H9 (cell line): ENCODE measurements around the gene FANCF. TPM values are rescaled to one million over a fixed set of nuclear protein-coding genes. Genes with fewer than 3 reads are reported as not detected.

Experiments used
- DNase-seq: peaks from one replicate; pipeline ENCODE4 v3.0.0-alpha.2; 2017
- H2AFZ ChIP-seq: one replicate; pipeline ENCODE4 v1.6.1; 2013; ENCODE audit warnings: mild to moderate bottlenecking, low read length, control low read depth, moderate library complexity
- H2AK5ac ChIP-seq: 2 replicates; pipeline ENCODE4 v1.6.1; 2013; ENCODE audit warnings: low read length, control low read depth, mixed read lengths; ENCODE audit not compliant: insufficient read length
- H2BK120ac ChIP-seq: one replicate; pipeline ENCODE4 v1.6.1; 2013; ENCODE audit warnings: low read depth, mild to moderate bottlenecking, low read length, control low read depth, inconsistent platforms; ENCODE audit not compliant: poor library complexity, severe bottlenecking
- H2BK12ac ChIP-seq: 2 replicates; pipeline ENCODE4 v1.6.1; 2013; ENCODE audit warnings: low read length, control low read depth, mixed read lengths, low read depth; ENCODE audit not compliant: insufficient read length
- H2BK15ac ChIP-seq: 2 replicates; pipeline ENCODE4 v1.6.1; 2013; ENCODE audit warnings: low read depth, low read length, control low read depth
- H2BK20ac ChIP-seq: one replicate; pipeline ENCODE4 v1.6.1; 2013; ENCODE audit warnings: low read depth, mild to moderate bottlenecking, low read length, control low read depth, inconsistent platforms; ENCODE audit not compliant: poor library complexity, severe bottlenecking
- H2BK5ac ChIP-seq: 2 replicates; pipeline ENCODE4 v1.6.1; 2013; ENCODE audit warnings: low read length, control low read depth, mixed read lengths; ENCODE audit not compliant: insufficient read length
- H3K14ac ChIP-seq: 2 replicates; pipeline ENCODE4 v1.6.1; 2013; ENCODE audit warnings: low read length, control low read depth; ENCODE audit not compliant: insufficient read depth
- H3K18ac ChIP-seq: 2 replicates; pipeline ENCODE4 v1.6.1; 2013; ENCODE audit warnings: low read depth, mild to moderate bottlenecking, mixed read lengths, low read length, control low read depth; ENCODE audit not compliant: insufficient read length
- H3K23ac ChIP-seq: 2 replicates; pipeline ENCODE4 v1.6.1; 2013; ENCODE audit warnings: low read length, control low read depth, mixed read lengths, low read depth; ENCODE audit not compliant: insufficient read length
- H3K23me2 ChIP-seq: 2 replicates; pipeline ENCODE4 v1.6.1; 2013; ENCODE audit warnings: low read depth, mild to moderate bottlenecking, mixed read lengths, low read length, control low read depth; ENCODE audit not compliant: insufficient read length, poor library complexity, severe bottlenecking
- H3K27ac ChIP-seq: 2 replicates; pipeline ENCODE4 v1.5.1; 2013; ENCODE audit warnings: low read length, control low read depth, mixed read lengths, low read depth; ENCODE audit not compliant: insufficient read length
- H3K27me3 ChIP-seq: 2 replicates; pipeline ENCODE4 v1.6.1; 2013; ENCODE audit warnings: low read length, control low read depth, inconsistent platforms; ENCODE audit not compliant: insufficient read depth
- H3K4ac ChIP-seq: 2 replicates; pipeline ENCODE4 v1.6.1; 2013; ENCODE audit warnings: low read depth, mild to moderate bottlenecking, control low read depth, inconsistent platforms, low read length, moderate library complexity
- H3K4me1 ChIP-seq: 2 replicates; pipeline ENCODE4 v1.6.1; 2013; ENCODE audit warnings: low read length, control low read depth, inconsistent platforms; ENCODE audit not compliant: insufficient read depth
- H3K4me2 ChIP-seq: 2 replicates; pipeline ENCODE4 v1.6.1; 2013; ENCODE audit warnings: low read length, control low read depth, mixed read lengths; ENCODE audit not compliant: insufficient read length, insufficient read depth
- H3K56ac ChIP-seq: 2 replicates; pipeline ENCODE4 v1.6.1; 2013; ENCODE audit warnings: low read depth, mild to moderate bottlenecking, mixed read lengths, low read length, control low read depth; ENCODE audit not compliant: insufficient read length
- H3K79me1 ChIP-seq: 2 replicates; pipeline ENCODE4 v1.6.1; 2013; ENCODE audit warnings: low read depth, mild to moderate bottlenecking, moderate library complexity, low read length, control low read depth, inconsistent platforms; ENCODE audit not compliant: insufficient read depth, poor library complexity, severe bottlenecking
- H3K79me2 ChIP-seq: 2 replicates; pipeline ENCODE4 v1.6.1; 2013; ENCODE audit warnings: low read length, control low read depth, inconsistent platforms; ENCODE audit not compliant: insufficient read depth
- H3K9ac ChIP-seq: 2 replicates; pipeline ENCODE4 v1.6.1; 2013; ENCODE audit warnings: low read length, control low read depth, mixed read lengths; ENCODE audit not compliant: insufficient read length; ENCODE audit errors: extremely low read depth
- H3K9me3 ChIP-seq: one replicate; pipeline ENCODE4 v1.6.1; 2013; ENCODE audit warnings: low read depth, low read length, inconsistent platforms; ENCODE audit not compliant: control insufficient read depth
- H3T11ph ChIP-seq: one replicate; pipeline ENCODE4 v1.6.1; 2013; ENCODE audit warnings: mild to moderate bottlenecking, low read length, control low read depth, inconsistent platforms
- H4K20me1 ChIP-seq: one replicate; pipeline ENCODE4 v1.6.1; 2013; ENCODE audit not compliant: control insufficient read depth, insufficient read length, insufficient read depth
- H4K5ac ChIP-seq: 2 replicates; pipeline ENCODE4 v1.6.1; 2013; ENCODE audit warnings: low read depth, mild to moderate bottlenecking, mixed read lengths, low read length, control low read depth; ENCODE audit not compliant: insufficient read length
- H4K8ac ChIP-seq: replicated peaks from 2 replicates; pipeline ENCODE4 v1.6.1; 2013; ENCODE audit warnings: low read length, control low read depth, mixed read lengths, low read depth; ENCODE audit not compliant: insufficient read length
- H4K91ac ChIP-seq: 2 replicates; pipeline ENCODE4 v1.6.1; 2013; ENCODE audit warnings: low read depth, mild to moderate bottlenecking, moderate library complexity, mixed read lengths, low read length, control low read depth; ENCODE audit not compliant: insufficient read length
- H3K27ac Mint-ChIP-seq, 3 experiments: 2 replicates in 2 of 3; 3 replicates in 1 of 3; pipeline ENCODE4 v1.8.0; 2020 to 2021; ENCODE audit warnings: mixed read lengths in 3 of 3, mild to moderate bottlenecking in 1 of 3, moderate library complexity in 1 of 3
- H3K27me3 Mint-ChIP-seq: 2 replicates; pipeline ENCODE4 v1.8.0; 2021; ENCODE audit warnings: low read depth, mild to moderate bottlenecking, moderate library complexity, mixed read lengths
- H3K36me3 Mint-ChIP-seq, 3 experiments: 2 replicates in 2 of 3; 3 replicates in 1 of 3; pipeline ENCODE4 v1.8.0; 2020 to 2021; ENCODE audit warnings: low read depth in 3 of 3, mixed read lengths in 3 of 3; ENCODE audit not compliant: insufficient read depth in 1 of 3
- H3K4me1 Mint-ChIP-seq, 2 experiments: 2 replicates each; pipeline ENCODE4 v1.8.0; 2020; ENCODE audit warnings: mixed read lengths in 2 of 2
- H3K4me3 Mint-ChIP-seq, 2 experiments: 2 replicates in 1 of 2; 3 replicates in 1 of 2; pipeline ENCODE4 v1.8.0; 2020 to 2021; ENCODE audit warnings: mild to moderate bottlenecking in 2 of 2, mixed read lengths in 2 of 2, moderate library complexity in 1 of 2
- H3K9me3 Mint-ChIP-seq, 2 experiments: 2 replicates in 1 of 2; 3 replicates in 1 of 2; pipeline ENCODE4 v1.8.0; 2020; ENCODE audit warnings: mild to moderate bottlenecking in 2 of 2, mixed read lengths in 2 of 2, moderate library complexity in 1 of 2
- CTCF ChIP-seq: fragments of 200-600 bp; sonication (generic); conservative IDR thresholded peaks from 3 replicates; pipeline ENCODE4 v1.8.0; 2021; ENCODE audit warnings: antibody characterized with exemption, mild to moderate bottlenecking
- WGBS: extraction: QIAGEN DNeasy Blood & Tissue Kit; methylation state at CpG from one replicate; pipeline ENCODE4 v1.1.7; 2013; ENCODE audit warnings: missing lambda C conversion rate, low lambda C conversion rate, mixed read lengths; ENCODE audit not compliant: insufficient read length; ENCODE audit errors: extremely low coverage; 5-methylcytosine and 5-hydroxymethylcytosine counted together
- long read RNA-seq: library from polyadenylated mRNA; unstranded; transcript quantifications from one replicate; pipeline ENCODE4 v2.0.0, GENCODE V29; 2020
- total RNA-seq: library from RNA; stranded (reverse); gene quantifications from 2 replicates; pipeline ENCODE4 v1.2.1, GENCODE V29; 2021

Gene FANCF
- total RNA-seq: 15.3 and 17.8 TPM in 2 replicates
- long read RNA-seq, transcript FANCF-201 (1 exons, 2,952 nt): major isoform, 221 of 221 reads
- long read RNA-seq, partial matches to known transcripts: 0 of 221 reads
- long read RNA-seq, other reads (novel, unspliced or antisense): 0 of 221 reads

GRCh38 chr11:22625448-22626287 is at the start of gene FANCF:
TSS of gene FANCF (minus strand) at chr11:22625823. CDS start at chr11:22625810, 13 bp downstream.
- TF ChIP-seq CTCF: no peak
- Histone ChIP-seq H4K91ac (no peak within 1 kb of the TSS), H3K9me3 (no peaks in the 10 kb centered on the region), H3K27me3 (no peaks in the 10 kb centered on the region), H2BK15ac (no peak within 1 kb of the TSS), H3K56ac (no peak within 1 kb of the TSS), H3T11ph (no peak within 1 kb of the TSS), H2AFZ (peak within 1 kb of the TSS; percentile 44), H3K23ac (no peak within 1 kb of the TSS), H2BK5ac (no peak within 1 kb of the TSS), H4K5ac (peak within 1 kb of the TSS; percentile 49), H2BK120ac (no peak within 1 kb of the TSS), H4K20me1 (no peaks in the 10 kb centered on the region), H3K4me1 (no peaks in the 10 kb centered on the region), H3K27ac (peak within 1 kb of the TSS; percentile 81), H3K4ac (peak within 1 kb of the TSS; percentile 13; the same call in 1 of the 2 replicates), H3K4me2 (peak within 1 kb of the TSS; percentile 71), H4K8ac (peak within 1 kb of the TSS; percentile 17), H3K9ac (peak within 1 kb of the TSS; percentile 81), H3K79me2 (no peaks in the 10 kb centered on the region), H2BK12ac (no peak within 1 kb of the TSS), H3K79me1 (no peaks in the 10 kb centered on the region), H3K18ac (peak within 1 kb of the TSS; percentile 98), H2AK5ac (no peak within 1 kb of the TSS), H3K23me2 (peaks cover 9% of the 10 kb centered on the region), H2BK20ac (no peak within 1 kb of the TSS), H3K14ac (peak within 1 kb of the TSS; percentile 99)
- H3K27me3 Mint-ChIP-seq: no peaks in the 10 kb centered on the region
- H3K9me3 Mint-ChIP-seq: no peaks in the 10 kb centered on the region; a peak in 1 of 5 replicates
- H3K4me1 Mint-ChIP-seq: peaks cover 14 to 16% of the 10 kb centered on the region in 2 experiments
- H3K36me3 Mint-ChIP-seq: peaks cover 0 to 3% (median 0%) of the 10 kb centered on the region in 3 experiments; a peak in 1 of 7 replicates
- DNase-seq: peak; percentile 97
- peak within 1 kb of the TSS; percentile 99 to 100 (median 99) for H3K27ac Mint-ChIP-seq
- no CpG with 5 or more reads among the region's 55 CpGs for WGBS
- peak within 1 kb of the TSS; percentile 93 to 94 for H3K4me3 Mint-ChIP-seq
